ENCODE data around the gene ERN1. TPM values are rescaled to one million over a fixed set of nuclear protein-coding genes. Genes with fewer than 3 reads are reported as not detected.

Gene ERN1
- total RNA-seq, 1 experiment from 2014 or later = 6.5 TPM

- TF ChIP-seq ZNF512 (CRISPR knock-in tag; IDR thresholded peaks at IDR 0.05; ENCODE audit: borderline replicate concordance) = no peak
- TF ChIP-seq ARID4B (CRISPR knock-in tag; IDR thresholded peaks at IDR 0.05; ENCODE audit: borderline replicate concordance) = no peak
- TF ChIP-seq TP53 (CRISPR knock-in tag; IDR thresholded peaks at IDR 0.05) = no peak
- peak; percentile 70; the same call in 1 of the 2 replicates for TF ChIP-seq HMGXB4 (CRISPR knock-in tag; IDR thresholded peaks at IDR 0.05)
- no peak for TF ChIP-seq ATF1 (CRISPR knock-in tag; IDR thresholded peaks at IDR 0.05)
- peak; percentile 21; the same call in 1 of the 2 replicates for TF ChIP-seq GABPB1 (CRISPR knock-in tag; IDR thresholded peaks at IDR 0.05)
- no peak for TF ChIP-seq NR1H2 (CRISPR knock-in tag; IDR thresholded peaks at IDR 0.05)
- no peak for TF ChIP-seq SMAD3 (CRISPR knock-in tag; IDR thresholded peaks at IDR 0.05; ENCODE audit: borderline replicate concordance)
- TF ChIP-seq NFATC4 (CRISPR knock-in tag; IDR thresholded peaks at IDR 0.05) = no peak
- TF ChIP-seq ELF4 (CRISPR knock-in tag; IDR thresholded peaks at IDR 0.05; ENCODE audit: low read depth) = no peak
- TF ChIP-seq ZNF671 (CRISPR knock-in tag; IDR thresholded peaks at IDR 0.05) = no peak
- TF ChIP-seq ZNF532 (CRISPR knock-in tag; IDR thresholded peaks at IDR 0.05; ENCODE audit: borderline replicate concordance) = no peak
- TF ChIP-seq IRF1 (CRISPR knock-in tag; IDR thresholded peaks at IDR 0.05) = no peak
- TF ChIP-seq RELA (CRISPR knock-in tag; IDR thresholded peaks at IDR 0.05; ENCODE audit: borderline replicate concordance) = no peak
- 0 out of 2 replicates have a peak, but pooled peaks have one; percentile 41 for TF ChIP-seq EMX1 (CRISPR knock-in tag; IDR thresholded peaks at IDR 0.05)
- no peak for TF ChIP-seq MYBL2 (CRISPR knock-in tag; IDR thresholded peaks at IDR 0.05)
- peak; percentile 96 for TF ChIP-seq CTCF (IDR thresholded peaks at IDR 0.05)
- no peak for TF ChIP-seq NR3C1 (CRISPR knock-in tag; conservative IDR thresholded peaks at IDR 0.05; ENCODE audit: low read depth)
- TF ChIP-seq ZSCAN18 (CRISPR knock-in tag; IDR thresholded peaks at IDR 0.05) = 0 out of 2 replicates have a peak, but pooled peaks have one; percentile 33
Observed at GRCh38 chr17:64025732-64026294, 104.1 kb downstream of the ERN1 start (continued).

Measured in WTC11 (cell line).